HUES48 (cell line): ENCODE data around the gene LRRC46.

ENCODE experiments used
- H3K27ac ChIP-seq: one replicate; pipeline ENCODE4 v1.7.0; 2013; ENCODE audit warnings: low read depth, low read length, inconsistent platforms
- H3K27me3 ChIP-seq: 2 replicates; pipeline ENCODE4 v1.6.1; 2013; ENCODE audit warnings: mild to moderate bottlenecking, low read length; ENCODE audit not compliant: control insufficient read depth, insufficient read depth
- H3K36me3 ChIP-seq: 2 replicates; pipeline ENCODE4 v1.6.1; 2013; ENCODE audit warnings: low read length; ENCODE audit not compliant: control insufficient read depth, insufficient read depth
- H3K4me1 ChIP-seq: 2 replicates; pipeline ENCODE4 v1.6.1; 2013; ENCODE audit warnings: mild to moderate bottlenecking, low read length; ENCODE audit not compliant: control insufficient read depth, insufficient read depth
- H3K4me3 ChIP-seq: 2 replicates; pipeline ENCODE4 v1.5.1; 2013; ENCODE audit warnings: mild to moderate bottlenecking, low read depth, low read length
- H3K9ac ChIP-seq: 2 replicates; pipeline ENCODE4 v1.6.1; 2013; ENCODE audit warnings: mild to moderate bottlenecking, low read depth, low read length, moderate library complexity
- H3K9me3 ChIP-seq: 2 replicates; pipeline ENCODE4 v1.6.1; 2013; ENCODE audit warnings: low read length; ENCODE audit not compliant: control insufficient read depth, insufficient read depth

LRRC46 gene

GRCh38 chr17:47856830-47857229 lies 25.4 kb downstream of the LRRC46 start:
- Histone ChIP-seq H3K9me3 (no peaks in the 10 kb centered on the region), H3K4me1 (peaks cover 15% of the 10 kb centered on the region), H3K27ac (no peak overlapping the region), H3K9ac (no peak overlapping the region), H3K27me3 (peaks cover 66% of the 10 kb centered on the region), H3K4me3 (no peak overlapping the region), H3K36me3 (no peaks in the 10 kb centered on the region)

GRCh38 chr17:47857551-47858455 lies 26.3 kb downstream of the LRRC46 start:
- no peak overlapping the region for H3K9ac ChIP-seq
- H3K36me3 ChIP-seq, result no peaks in the 10 kb centered on the region
- no peak overlapping the region for H3K4me3 ChIP-seq
- no peak overlapping the region for H3K27ac ChIP-seq
- H3K4me1 ChIP-seq, result peaks cover 9% of the 10 kb centered on the region; the same call in 1 of the 2 replicates
- H3K9me3 ChIP-seq, result no peaks in the 10 kb centered on the region
- peaks cover 56% of the 10 kb centered on the region for H3K27me3 ChIP-seq

- Histone ChIP-seq H3K9me3 (no peaks in the 10 kb centered on the region), H3K27me3 (peaks cover 34% of the 10 kb centered on the region), H3K4me3 (no peak overlapping the region), H3K27ac (no peak overlapping the region), H3K4me1 (peaks cover 3% of the 10 kb centered on the region; the same call in 1 of the 2 replicates), H3K9ac (no peak overlapping the region), H3K36me3 (no peaks in the 10 kb centered on the region)
These were observed 28.9 kb downstream of the LRRC46 start for GRCh38 chr17:47860386-47860785.

GRCh38 chr17:47862621-47863440 lies 31.4 kb downstream of the LRRC46 start:
- no peaks in the 10 kb centered on the region for H3K36me3 ChIP-seq
- H3K9ac ChIP-seq, result no peak overlapping the region
- no peaks in the 10 kb centered on the region for H3K9me3 ChIP-seq
- no peak overlapping the region for H3K27ac ChIP-seq
- peaks cover 25% of the 10 kb centered on the region for H3K27me3 ChIP-seq
- no peak overlapping the region for H3K4me3 ChIP-seq
- H3K4me1 ChIP-seq, result peaks cover 3% of the 10 kb centered on the region; the same call in 1 of the 2 replicates

GRCh38 chr17:47864791-47865216 lies 33.3 kb downstream of the LRRC46 start:
- Histone ChIP-seq H3K9ac (no peak overlapping the region), H3K4me3 (no peak overlapping the region), H3K27ac (no peak overlapping the region), H3K36me3 (no peaks in the 10 kb centered on the region), H3K9me3 (no peaks in the 10 kb centered on the region), H3K4me1 (peaks cover 7% of the 10 kb centered on the region; the same call in 1 of the 2 replicates), H3K27me3 (peaks cover 37% of the 10 kb centered on the region)

- no peak overlapping the region for H3K4me3 ChIP-seq
- peaks cover 16% of the 10 kb centered on the region for H3K4me1 ChIP-seq
- H3K27me3 ChIP-seq, result peaks cover 57% of the 10 kb centered on the region
- no peaks in the 10 kb centered on the region for H3K9me3 ChIP-seq
- no peaks in the 10 kb centered on the region for H3K36me3 ChIP-seq
- H3K27ac ChIP-seq, result no peak overlapping the region
- no peak overlapping the region for H3K9ac ChIP-seq
These were observed 35.5 kb downstream of the LRRC46 start for GRCh38 chr17:47866941-47867340.

- H3K27ac ChIP-seq, result no peak overlapping the region
- H3K36me3 ChIP-seq, result no peaks in the 10 kb centered on the region
- no peaks in the 10 kb centered on the region for H3K9me3 ChIP-seq
- peaks cover 16% of the 10 kb centered on the region for H3K4me1 ChIP-seq
- peaks cover 63% of the 10 kb centered on the region for H3K27me3 ChIP-seq
- H3K4me3 ChIP-seq, result no peak overlapping the region
- H3K9ac ChIP-seq, result no peak overlapping the region
These were observed 36.5 kb downstream of the LRRC46 start for GRCh38 chr17:47867813-47868533.

GRCh38 chr17:47869114-47869513 lies 37.6 kb downstream of the LRRC46 start:
- Histone ChIP-seq H3K27ac (no peak overlapping the region), H3K4me1 (peaks cover 25% of the 10 kb centered on the region), H3K27me3 (peaks cover 71% of the 10 kb centered on the region)

GRCh38 chr17:47870056-47870455 lies 38.6 kb downstream of the LRRC46 start:
- peaks cover 73% of the 10 kb centered on the region for H3K27me3 ChIP-seq
- H3K4me3 ChIP-seq, result no peak overlapping the region
- H3K36me3 ChIP-seq, result no peaks in the 10 kb centered on the region
- H3K4me1 ChIP-seq, result peaks cover 30% of the 10 kb centered on the region
- H3K9ac ChIP-seq, result no peak overlapping the region
- no peak overlapping the region for H3K27ac ChIP-seq
- H3K9me3 ChIP-seq, result no peaks in the 10 kb centered on the region

More at GRCh38 chr17:47869114-47869513, 37.6 kb downstream of the LRRC46 start:
- Histone ChIP-seq H3K4me3 (no peak overlapping the region), H3K9ac (no peak overlapping the region), H3K9me3 (no peaks in the 10 kb centered on the region), H3K36me3 (no peaks in the 10 kb centered on the region)

GRCh38 chr17:47871048-47871447 lies 39.6 kb downstream of the LRRC46 start:
- H3K4me1 ChIP-seq, result peaks cover 38% of the 10 kb centered on the region
- peaks cover 75% of the 10 kb centered on the region for H3K27me3 ChIP-seq
- H3K9ac ChIP-seq, result no peak overlapping the region

More at GRCh38 chr17:47871048-47871447, 39.6 kb downstream of the LRRC46 start:
- Histone ChIP-seq H3K36me3 (no peaks in the 10 kb centered on the region), H3K4me3 (no peak overlapping the region), H3K27ac (no peak overlapping the region), H3K9me3 (no peaks in the 10 kb centered on the region)
